Epithelial cell of proximal tubule (primary cell): ENCODE data around the gene CPXM2. TPM values are rescaled to one million over a fixed set of nuclear protein-coding genes. Genes with fewer than 3 reads are reported as not detected.

Experiments used
- DNase-seq: peaks from one replicate; pipeline ENCODE4 v3.0.0-alpha.2; 2011; ENCODE audit warnings: low read depth
- H3K4me3 ChIP-seq: 2 replicates; pipeline ENCODE4 v1.5.1; 2011; ENCODE audit warnings: low read depth, mild to moderate bottlenecking, low read length
- CTCF ChIP-seq: conservative IDR thresholded peaks from 2 replicates; pipeline ENCODE4 v1.5.1; 2012; ENCODE audit warnings: low read depth, mild to moderate bottlenecking, low read length
- total RNA-seq: library from RNA; depleted of rRNA; stranded (reverse); fragments of >200 nt; gene quantifications from 2 replicates; pipeline ENCODE4 v1.2.3, GENCODE V29; 2015

Gene CPXM2
- total RNA-seq, 1 donor from 2014 or later, result 1.9 TPM

- no peak for TF ChIP-seq CTCF
- no peak overlapping the region for H3K4me3 ChIP-seq
- DNase-seq, result no peak
Observed at GRCh38 chr10:123781956-123782500, 109.6 kb downstream of the CPXM2 start.

GRCh38 chr10:123781324-123781900 lies 110.2 kb downstream of the CPXM2 start:
- H3K4me3 ChIP-seq, result no peak overlapping the region
- TF ChIP-seq CTCF, result no peak
- DNase-seq, result no peak

GRCh38 chr10:123778719-123779517 lies 112.7 kb downstream of the CPXM2 start:
- no peak overlapping the region for H3K4me3 ChIP-seq
- TF ChIP-seq CTCF, result no peak
- DNase-seq, result no peak

GRCh38 chr10:123777881-123778280 lies 113.7 kb downstream of the CPXM2 start:
- no peak overlapping the region for H3K4me3 ChIP-seq
- DNase-seq, result no peak
- no peak for TF ChIP-seq CTCF

- no peak for TF ChIP-seq CTCF
- no peak for DNase-seq
Observed at GRCh38 chr10:123774132-123774742, 117.4 kb downstream of the CPXM2 start.

GRCh38 chr10:123772645-123773508 lies 118.7 kb downstream of the CPXM2 start:
- DNase-seq, result no peak
- no peak overlapping the region for H3K4me3 ChIP-seq
- no peak for TF ChIP-seq CTCF

More at GRCh38 chr10:123774132-123774742, 117.4 kb downstream of the CPXM2 start:
- no peak overlapping the region for H3K4me3 ChIP-seq
